ENCODE results near the gene GATB.
"Not testable (repeated sequence)": the region's sequence is repeated elsewhere in the genome, so short reads cannot be mapped to it uniquely, and the experiment has no call there.

GATB gene

GRCh38 chr4:151784706-151785105 is 23.9 kb upstream of the GATB start:
- no peak for DNase-seq

GRCh38 chr4:151783867-151784266 is 23.1 kb upstream of the GATB start:
- DNase-seq: no peak

- no peak for DNase-seq
Measured at GRCh38 chr4:151782296-151782695, 21.5 kb upstream of the GATB start.

- no peak for DNase-seq
Measured at GRCh38 chr4:151781026-151781425, 20.2 kb upstream of the GATB start.

GRCh38 chr4:151777471-151777870 is 16.7 kb upstream of the GATB start:
- DNase-seq: no peak

- no peak for DNase-seq
Measured at GRCh38 chr4:151774324-151774723, 13.5 kb upstream of the GATB start.

- no peak for DNase-seq
Measured at GRCh38 chr4:151772274-151772673, 11.5 kb upstream of the GATB start.

GRCh38 chr4:151771664-151772063 is 10.9 kb upstream of the GATB start:
- no peak for DNase-seq

GRCh38 chr4:151770154-151770553 is 9.3 kb upstream of the GATB start:
- DNase-seq: no peak

GRCh38 chr4:151768835-151769234 is 8.0 kb upstream of the GATB start:
- no peak for DNase-seq

GRCh38 chr4:151766691-151767090 is 5.9 kb upstream of the GATB start:
- no peak for DNase-seq

GRCh38 chr4:151760002-151760401 is 805 bp downstream of the GATB start:
- DNase-seq: no peak

- DNase-seq: no peak
Measured at GRCh38 chr4:151753056-151753455, 7.8 kb downstream of the GATB start.

- DNase-seq: no peak
Measured at GRCh38 chr4:151750156-151750555, 10.7 kb downstream of the GATB start.

- no peak for DNase-seq
Measured at GRCh38 chr4:151745481-151746231, 15.2 kb downstream of the GATB start.

- DNase-seq: no peak
Measured at GRCh38 chr4:151744614-151745013, 16.2 kb downstream of the GATB start.

- no peak for DNase-seq
Measured at GRCh38 chr4:151743894-151744293, 16.9 kb downstream of the GATB start.

GRCh38 chr4:151743128-151743854 is 17.5 kb downstream of the GATB start:
- no peak for DNase-seq

GRCh38 chr4:151738720-151739517 is 21.9 kb downstream of the GATB start:
- DNase-seq: no peak

GRCh38 chr4:151736852-151737251 is 24.0 kb downstream of the GATB start:
- DNase-seq: not testable (repeated sequence)

GRCh38 chr4:151736361-151736760 is 24.4 kb downstream of the GATB start:
- no peak for DNase-seq

- not testable (repeated sequence) for DNase-seq
Measured at GRCh38 chr4:151731670-151732069, 29.1 kb downstream of the GATB start.

GRCh38 chr4:151729731-151730559 is 30.9 kb downstream of the GATB start:
- DNase-seq: no peak
